Thymus (tissue), 11 donors: ENCODE results near the gene MED13L. TPM values are rescaled to one million over a fixed set of nuclear protein-coding genes. Genes with fewer than 3 reads are reported as not detected.

ENCODE experiments used
- DNase-seq, 9 donors: peaks; one replicate each; pipeline ENCODE4 v3.0.0-alpha.2; 2013; ENCODE audit warnings: low spot score in 9 of 9, low read depth in 6 of 9, missing footprints in 1 of 9
- H3K27ac ChIP-seq, 2 donors: one replicate each; pipeline ENCODE4 v1.5.1; 2013; ENCODE audit warnings: control low read depth in 1 of 2, low read depth in 1 of 2, low read length in 1 of 2, mild to moderate bottlenecking in 1 of 2, moderate library complexity in 1 of 2
- H3K27me3 ChIP-seq, 2 donors: one replicate each; pipeline ENCODE4 v1.5.1; 2013; ENCODE audit warnings: low read length in 1 of 2; ENCODE audit not compliant: control insufficient read depth in 2 of 2, insufficient read depth in 1 of 2
- H3K36me3 ChIP-seq, 2 donors: one replicate each; pipeline ENCODE4 v1.5.1; 2013; ENCODE audit warnings: low read length in 1 of 2, mild to moderate bottlenecking in 1 of 2, moderate library complexity in 1 of 2; ENCODE audit not compliant: control insufficient read depth in 2 of 2, insufficient read depth in 2 of 2
- H3K4me1 ChIP-seq, 2 donors: one replicate each; pipeline ENCODE4 v1.5.1; 2013; ENCODE audit warnings: low read length in 2 of 2; ENCODE audit not compliant: control insufficient read depth in 2 of 2, insufficient read depth in 2 of 2
- H3K4me3 ChIP-seq, 2 donors: one replicate each; pipeline ENCODE4 v1.5.1; 2013; ENCODE audit warnings: low read length in 2 of 2, control low read depth in 1 of 2, mild to moderate bottlenecking in 1 of 2
- H3K9me3 ChIP-seq, 2 donors: one replicate each; pipeline ENCODE4 v1.5.1; 2013; ENCODE audit warnings: low read length in 1 of 2, mild to moderate bottlenecking in 1 of 2; ENCODE audit not compliant: control insufficient read depth in 2 of 2, insufficient read depth in 1 of 2
- WGBS: extraction: QIAGEN DNeasy Blood & Tissue Kit; methylation state at CpG from one replicate; pipeline ENCODE4 v1.1.7; 2013; 5-methylcytosine and 5-hydroxymethylcytosine counted together
- polyA plus RNA-seq: library from polyadenylated mRNA; stranded (reverse); fragments of 200-250 nt; gene quantifications from one replicate; pipeline ENCODE4 v1.2.3, GENCODE V29; 2013
- total RNA-seq: library from RNA; stranded (reverse); fragments of 120-200 nt; gene quantifications from one replicate; pipeline ENCODE4 v1.2.4, GENCODE V29; 2013
- donor health status: healthy.

Gene MED13L
- total and polyA plus RNA-seq, 2 donors = 34.0 to 141 TPM

DNA sequence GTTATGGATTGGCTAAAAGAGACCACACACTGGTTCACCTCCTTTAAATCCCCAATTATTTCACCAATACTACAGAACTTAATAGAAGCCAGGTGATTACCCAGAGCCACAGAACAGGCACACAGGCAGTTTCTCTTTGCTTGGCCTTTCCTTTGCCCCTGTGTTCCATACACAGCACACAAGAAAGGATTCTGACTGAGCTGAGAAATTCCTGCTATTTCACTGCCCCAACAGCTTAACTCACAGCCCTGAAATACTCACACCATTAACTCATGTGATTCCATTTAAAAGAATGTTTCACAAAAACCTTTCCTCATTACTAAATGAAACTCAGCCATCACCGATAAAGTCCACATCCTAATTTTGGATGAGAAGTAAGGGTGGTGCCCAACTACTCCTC, 133.6 kb downstream of the MED13L start:
- Histone ChIP-seq H3K36me3 (no peaks in the 10 kb centered on the region), H3K27ac (no peak overlapping the region), H3K4me1 (peaks cover 3 to 12% of the 10 kb centered on the region in 2 donors), H3K9me3 (no peaks in the 10 kb centered on the region), H3K27me3 (no peaks in the 10 kb centered on the region), H3K4me3 (no peak overlapping the region)
- no peak for DNase-seq
- 83% methylated on average over 1 of the region's 1 CpG for WGBS

DNA sequence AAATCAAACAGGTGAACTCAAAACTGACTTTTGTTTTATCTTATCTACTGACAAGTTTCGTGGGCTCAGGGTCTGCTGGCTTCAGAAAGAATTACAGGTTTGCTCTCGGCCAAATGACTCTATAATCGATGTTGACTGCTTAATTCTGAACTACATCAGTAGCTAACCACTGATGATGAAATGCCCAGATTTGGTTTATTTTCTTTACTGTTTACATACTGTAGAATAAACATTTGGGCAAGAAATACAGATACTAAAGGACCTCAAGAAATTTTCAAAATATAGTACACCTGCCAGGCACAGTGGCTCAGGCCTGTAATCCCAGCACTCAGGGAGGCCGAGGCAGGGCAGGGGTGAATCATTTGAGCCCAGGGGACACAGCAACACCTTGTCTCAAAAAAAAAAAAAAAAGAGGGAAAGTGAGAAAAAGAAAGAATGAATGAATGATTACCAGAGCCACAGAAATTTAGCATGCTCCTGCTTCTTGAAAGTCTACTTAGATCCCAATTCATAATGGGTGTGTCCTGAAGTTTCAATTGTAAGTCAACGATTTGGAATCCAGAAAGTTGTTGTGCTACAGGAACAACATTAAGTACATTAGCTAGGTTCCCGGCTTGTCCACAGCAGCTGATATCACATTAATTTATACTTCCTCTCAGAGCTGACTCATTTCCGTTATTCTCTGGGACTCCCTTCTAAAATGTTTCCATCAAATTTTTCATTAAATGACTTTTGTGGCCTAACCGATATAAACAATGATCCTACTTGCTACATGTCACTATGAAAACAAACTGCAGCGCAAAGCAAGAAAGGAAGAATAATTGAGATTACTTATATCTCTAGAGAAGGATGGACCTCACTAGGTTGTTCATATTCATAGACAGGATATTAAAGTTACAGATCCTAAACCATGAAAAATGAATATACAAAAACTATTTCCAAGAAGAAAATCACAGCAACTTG, 134.3 kb downstream of the MED13L start:
- H3K36me3 ChIP-seq = no peaks in the 10 kb centered on the region
- no peak overlapping the region for H3K4me3 ChIP-seq
- H3K4me1 ChIP-seq = peaks cover 3 to 12% of the 10 kb centered on the region in 2 donors
- no peak overlapping the region for H3K27ac ChIP-seq
- no peak for DNase-seq
- WGBS = 52% methylated on average over 9 of the region's 9 CpGs
- no peaks in the 10 kb centered on the region for H3K9me3 ChIP-seq
- no peaks in the 10 kb centered on the region for H3K27me3 ChIP-seq

DNA sequence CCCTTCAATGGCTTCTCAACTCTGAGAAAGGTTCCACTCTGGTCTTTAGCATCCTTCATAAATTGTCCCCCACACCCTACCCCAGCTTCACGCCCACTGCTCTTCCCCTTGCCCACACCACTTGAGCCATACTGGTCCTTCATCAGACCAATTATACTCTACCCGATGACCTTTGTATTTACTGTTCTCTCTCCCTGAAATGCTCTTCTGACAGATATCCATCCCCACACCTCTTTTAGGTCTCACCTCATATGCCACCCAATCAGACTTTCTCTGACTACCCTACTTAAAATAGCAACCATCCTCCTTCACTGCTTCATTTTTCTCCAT, 135.7 kb downstream of the MED13L start:
- 99% methylated on average over 2 of the region's 2 CpGs for WGBS
- Histone ChIP-seq H3K27ac (no peak overlapping the region), H3K27me3 (no peaks in the 10 kb centered on the region), H3K36me3 (no peaks in the 10 kb centered on the region), H3K4me1 (peaks cover 3 to 12% of the 10 kb centered on the region in 2 donors), H3K9me3 (no peaks in the 10 kb centered on the region), H3K4me3 (no peak overlapping the region)
- DNase-seq = no peak

DNA sequence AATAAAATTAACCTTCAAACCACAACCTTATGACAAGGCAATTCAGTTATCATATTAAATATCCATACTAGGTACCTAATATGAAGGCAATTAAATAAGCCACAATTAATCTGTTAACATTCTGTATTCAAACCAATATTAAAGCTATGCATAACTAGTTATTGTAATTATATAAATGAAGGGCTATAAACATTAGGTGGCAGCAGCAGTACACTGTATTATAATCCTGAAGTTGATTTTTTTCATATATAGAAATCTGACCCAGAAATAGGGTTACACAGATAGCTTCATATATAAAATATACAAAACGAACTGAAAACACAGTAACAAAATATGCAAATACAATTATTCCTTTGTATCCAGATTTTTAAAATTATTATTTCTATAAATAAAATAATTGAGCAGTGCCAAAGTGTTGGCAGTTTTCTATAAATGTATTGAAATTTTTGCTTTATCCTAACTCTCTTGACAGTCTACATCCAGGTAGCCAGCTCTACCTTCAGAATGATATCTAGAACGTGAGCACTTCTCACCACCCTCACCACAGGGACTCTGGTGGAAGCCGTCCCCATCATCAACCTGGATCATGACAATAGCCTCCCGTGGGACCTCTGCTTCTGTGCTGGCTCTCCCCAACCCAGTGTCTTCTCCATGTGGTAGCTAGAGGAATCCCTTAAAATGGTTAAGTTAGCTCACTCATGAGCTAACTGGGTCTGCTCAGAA, 136.2 kb downstream of the MED13L start:
- no peaks in the 10 kb centered on the region for H3K27me3 ChIP-seq
- peaks cover 3 to 12% of the 10 kb centered on the region in 2 donors for H3K4me1 ChIP-seq
- no peak overlapping the region for H3K4me3 ChIP-seq
- 87% methylated on average over 4 of the region's 4 CpGs for WGBS
- H3K9me3 ChIP-seq = no peaks in the 10 kb centered on the region
- H3K27ac ChIP-seq = no peak overlapping the region
- no peak for DNase-seq
- H3K36me3 ChIP-seq = no peaks in the 10 kb centered on the region

DNA sequence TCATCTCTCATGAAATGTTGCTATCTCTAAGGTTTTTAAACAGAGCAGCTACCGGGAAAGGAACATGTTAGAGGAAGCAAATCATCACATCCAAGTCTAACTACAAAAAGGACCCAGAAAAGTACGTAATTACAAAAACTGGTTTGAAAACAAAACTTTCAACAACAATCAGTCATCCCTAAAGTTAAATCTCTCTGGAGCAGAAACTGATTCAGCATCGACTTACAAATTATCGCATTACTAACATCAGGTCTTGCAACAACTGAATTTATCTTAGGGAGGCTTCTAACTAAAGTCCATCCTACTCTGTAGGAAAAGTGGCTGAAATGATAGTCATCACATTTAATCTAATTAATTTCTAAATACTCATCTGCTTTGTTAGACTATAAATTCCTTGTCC, 137.0 kb downstream of the MED13L start:
- Histone ChIP-seq H3K4me3 (no peak overlapping the region), H3K36me3 (no peaks in the 10 kb centered on the region), H3K27me3 (no peaks in the 10 kb centered on the region), H3K9me3 (no peaks in the 10 kb centered on the region), H3K27ac (no peak overlapping the region), H3K4me1 (peaks cover 3 to 12% of the 10 kb centered on the region in 2 donors)
- DNase-seq = no peak
- WGBS = 95% methylated on average over 4 of the region's 4 CpGs

DNA sequence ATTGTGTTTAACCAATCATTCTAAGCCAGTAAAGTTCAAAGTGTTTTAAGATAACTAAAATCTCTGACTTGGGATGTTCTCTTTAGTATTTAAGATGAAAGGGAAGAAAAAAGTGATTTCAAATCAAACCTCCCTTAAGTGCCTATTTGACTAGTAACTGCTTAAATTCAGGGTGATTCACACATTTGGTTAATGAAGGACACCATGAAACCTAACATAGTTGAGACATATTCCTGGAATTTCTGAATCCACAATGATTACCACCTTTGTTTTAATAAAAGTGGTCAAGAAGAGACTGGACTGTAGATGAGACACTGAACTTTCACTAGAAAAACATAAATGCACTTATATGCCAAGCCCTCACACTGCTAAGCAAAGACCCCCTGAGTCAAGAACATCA, 138.7 kb downstream of the MED13L start:
- no peak for DNase-seq
- H3K4me1 ChIP-seq = peaks cover under 1 to 12% of the 10 kb centered on the region in 2 donors
- H3K27ac ChIP-seq = no peak overlapping the region
- no peaks in the 10 kb centered on the region for H3K36me3 ChIP-seq
- no peaks in the 10 kb centered on the region for H3K27me3 ChIP-seq
- no peak overlapping the region for H3K4me3 ChIP-seq
- H3K9me3 ChIP-seq = no peaks in the 10 kb centered on the region

DNA sequence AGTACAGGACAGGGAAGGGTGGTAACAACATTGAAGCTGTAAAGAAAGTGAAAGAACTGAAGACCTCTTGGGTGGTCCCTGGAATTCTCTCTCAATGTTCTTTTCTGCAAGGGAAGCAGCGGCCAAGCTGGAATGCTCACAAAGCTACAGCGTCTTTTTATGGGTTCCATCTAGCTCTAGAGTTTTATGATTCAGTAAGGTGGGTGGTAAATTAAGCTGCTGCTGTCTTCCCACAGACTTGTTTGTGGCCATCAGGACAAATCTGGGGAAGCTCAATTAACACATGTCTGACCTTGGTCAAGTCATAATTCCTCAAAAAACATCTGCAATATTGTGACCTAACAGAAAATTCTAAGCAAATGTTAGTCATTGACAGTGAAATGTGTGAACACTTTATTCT, 139.1 kb downstream of the MED13L start:
- no peaks in the 10 kb centered on the region for H3K36me3 ChIP-seq
- no peaks in the 10 kb centered on the region for H3K9me3 ChIP-seq
- H3K27me3 ChIP-seq = no peaks in the 10 kb centered on the region
- H3K4me1 ChIP-seq = peaks cover under 1 to 16% of the 10 kb centered on the region in 2 donors
- WGBS = 95% methylated on average over 2 of the region's 2 CpGs
- no peak overlapping the region for H3K4me3 ChIP-seq
- DNase-seq = no peak
- H3K27ac ChIP-seq = no peak overlapping the region

DNA sequence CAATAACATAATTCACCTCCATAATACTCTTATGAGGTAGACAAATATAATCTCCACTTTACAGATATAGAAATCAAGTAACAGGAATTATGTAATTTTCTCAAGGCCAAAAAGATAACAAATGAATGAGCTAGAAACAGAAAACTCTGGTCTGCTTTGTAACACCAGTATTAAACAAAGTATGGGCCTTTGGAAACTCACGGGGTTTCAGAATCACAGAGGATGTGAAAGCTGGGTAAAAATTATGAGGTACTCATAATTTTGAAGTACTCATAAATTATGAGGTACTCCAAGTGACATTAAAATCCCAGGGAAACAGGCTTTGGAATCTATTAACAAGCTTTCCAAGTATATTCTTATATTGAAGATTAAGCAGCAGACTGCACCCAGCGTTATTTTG, 140.2 kb downstream of the MED13L start:
- Histone ChIP-seq H3K4me3 (no peak overlapping the region), H3K27me3 (no peaks in the 10 kb centered on the region), H3K36me3 (no peaks in the 10 kb centered on the region), H3K9me3 (no peaks in the 10 kb centered on the region), H3K4me1 (peaks cover 2 to 14% of the 10 kb centered on the region in 2 donors), H3K27ac (no peak overlapping the region)
- DNase-seq = no peak
- WGBS = 49% methylated on average over 2 of the region's 2 CpGs

DNA sequence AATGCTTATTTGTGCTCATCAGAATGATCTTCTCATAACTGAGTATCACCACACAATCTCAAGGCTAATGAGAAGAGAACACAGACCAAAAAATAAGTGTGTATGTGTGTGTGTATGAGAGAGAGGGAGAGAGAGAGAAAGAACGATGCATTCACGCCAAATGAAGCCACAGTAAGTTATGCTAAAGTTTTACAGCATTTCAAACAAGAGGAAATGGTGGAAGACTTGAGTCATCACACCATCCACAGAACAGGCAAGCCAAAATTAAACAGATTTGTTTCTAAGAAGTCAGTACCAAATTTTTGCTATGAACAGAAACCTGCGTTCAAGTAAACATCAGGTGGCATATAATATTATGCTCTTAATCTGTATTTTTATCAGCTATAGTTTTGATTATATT, 141.2 kb downstream of the MED13L start:
- Histone ChIP-seq H3K4me1 (peaks cover 2 to 12% of the 10 kb centered on the region in 2 donors), H3K27ac (no peak overlapping the region), H3K36me3 (no peaks in the 10 kb centered on the region), H3K9me3 (no peaks in the 10 kb centered on the region), H3K4me3 (no peak overlapping the region), H3K27me3 (no peaks in the 10 kb centered on the region)
- DNase-seq = peak in 1 of 9 donors; percentile 48
- 62% methylated on average over 3 of the region's 3 CpGs for WGBS
